ENCODE measurements around the gene ZNF10. TPM values are rescaled to one million over a fixed set of nuclear protein-coding genes. Genes with fewer than 3 reads are reported as not detected.
A peak's percentile ranks its signal among the peaks of the same experiment; 100 is the strongest.

Gene ZNF10
- total RNA-seq (2021; ENCODE audit: unreplicated experiment) (12.4 TPM), Bru-seq, nascent RNA (percentile 66 among the genes with signal in this experiment), BruChase-seq, experiment 1, labeled RNA remaining after a 2-hour chase (percentile 94 among the genes with signal in this experiment), BruChase-seq, experiment 2, labeled RNA remaining after a 6-hour chase (percentile 72 among the genes with signal in this experiment)
- 5.5 TPM for polyA plus RNA-seq (2012; ENCODE audit: insufficient read length)
- long read RNA-seq, partial matches to known transcripts: 2 of 15 reads
- long read RNA-seq, other reads (novel, unspliced or antisense): 13 of 15 reads

DNA sequence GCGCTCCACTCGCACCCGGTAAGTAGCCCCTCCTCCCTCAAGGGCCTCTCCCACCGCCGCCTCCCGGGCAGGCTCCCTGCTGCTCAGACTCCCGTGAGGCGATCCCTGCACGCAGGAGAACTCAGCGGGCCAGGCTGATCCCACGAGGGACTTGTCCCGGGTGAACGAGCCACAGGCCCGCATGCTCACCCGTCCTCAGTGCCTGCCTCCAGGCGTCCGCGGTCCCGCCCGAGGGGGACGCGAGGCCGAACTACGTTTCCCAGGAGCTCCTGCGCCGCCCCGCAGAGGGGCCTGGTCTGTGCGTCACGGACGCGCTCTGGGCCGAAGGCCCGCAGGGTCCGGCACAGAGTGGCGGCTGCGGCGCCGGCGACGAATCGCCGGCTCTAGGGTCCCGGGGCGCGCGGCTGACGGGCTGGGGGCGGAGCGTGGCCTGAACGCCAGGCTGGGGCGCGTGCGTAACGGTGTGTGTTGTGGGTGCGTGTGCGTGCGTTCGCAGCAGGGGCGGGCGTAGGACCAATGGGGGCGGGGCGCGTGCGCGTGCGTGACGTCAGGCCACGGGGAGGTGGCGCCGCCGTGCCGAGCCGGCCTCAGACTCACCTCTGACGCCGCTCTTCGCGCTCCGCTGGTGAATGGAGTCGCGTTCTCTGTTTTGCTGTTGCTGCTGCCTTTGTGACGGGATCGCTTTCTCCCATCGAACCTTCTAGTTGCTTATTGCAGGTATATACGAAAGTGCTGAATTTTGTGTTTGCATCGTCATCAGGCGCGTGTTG, at the start of gene ZNF10, which contains the start of gene ZNF891:
Gene ZNF10 (plus strand): TSS at position 590 of the 770 bp plus-strand sequence. CDS start 13,866 bp downstream, outside the sequence.
Gene ZNF891 (minus strand): TSS at position 237 of the 770 bp plus-strand sequence. CDS start 8,356 bp downstream, outside the sequence.
- H3K27me3 ChIP-seq (ENCODE audit: control insufficient read depth, insufficient read depth, low read length): no peaks in the 10 kb centered on the region
- POLR2A ChIA-PET: no interaction called here
- CTCF ChIA-PET: no interaction called here

More for the DNA sequence above, at the start of gene ZNF10, which contains the start of gene ZNF891:
- ATAC-seq: peak; percentile 98
- intact Hi-C loops (cut with micrococcal nuclease; ENCODE audit: unreplicated experiment): no loop called here
- H3K36me3 ChIP-seq (ENCODE audit: control insufficient read depth, insufficient read depth, low read length): no peaks in the 10 kb centered on the region; the same call in 1 of the 2 replicates
- DNase-seq (ENCODE audit: low read depth, low spot score): peak; percentile 72
- peak within 1 kb of the TSS; percentile 92 for H3K27ac ChIP-seq (ENCODE audit: low read length)
- in situ Hi-C loops (cut with HindIII; ENCODE audit: low pct_unique_long_range_greater_than_20kb, low sequenced_read_pairs): no loop called here
- H3K9me3 ChIP-seq (ENCODE audit: control insufficient read depth, insufficient read depth, low read depth, low read length): peaks cover 55% of the 10 kb centered on the region
- TF ChIP-seq POLR2AphosphoS5 (IDR thresholded peaks at IDR 0.05; ENCODE audit: low read depth, low read length) (peak; percentile 93), TCF7L2 (IDR thresholded peaks at IDR 0.05; ENCODE audit: low read depth, low read length) (peak; percentile 33; the same call in 1 of the 2 replicates), SIN3A (IDR thresholded peaks at IDR 0.05; ENCODE audit: borderline replicate concordance, insufficient read depth, low read depth, low read length) (peak; percentile 85; the same call in 1 of the 2 replicates), REST (IDR thresholded peaks at IDR 0.05; ENCODE audit: insufficient read depth in 1 of 2, low read depth in 2 of 2, low read length in 1 of 2) (no peak)
- TF ChIP-seq, protein P1, sequence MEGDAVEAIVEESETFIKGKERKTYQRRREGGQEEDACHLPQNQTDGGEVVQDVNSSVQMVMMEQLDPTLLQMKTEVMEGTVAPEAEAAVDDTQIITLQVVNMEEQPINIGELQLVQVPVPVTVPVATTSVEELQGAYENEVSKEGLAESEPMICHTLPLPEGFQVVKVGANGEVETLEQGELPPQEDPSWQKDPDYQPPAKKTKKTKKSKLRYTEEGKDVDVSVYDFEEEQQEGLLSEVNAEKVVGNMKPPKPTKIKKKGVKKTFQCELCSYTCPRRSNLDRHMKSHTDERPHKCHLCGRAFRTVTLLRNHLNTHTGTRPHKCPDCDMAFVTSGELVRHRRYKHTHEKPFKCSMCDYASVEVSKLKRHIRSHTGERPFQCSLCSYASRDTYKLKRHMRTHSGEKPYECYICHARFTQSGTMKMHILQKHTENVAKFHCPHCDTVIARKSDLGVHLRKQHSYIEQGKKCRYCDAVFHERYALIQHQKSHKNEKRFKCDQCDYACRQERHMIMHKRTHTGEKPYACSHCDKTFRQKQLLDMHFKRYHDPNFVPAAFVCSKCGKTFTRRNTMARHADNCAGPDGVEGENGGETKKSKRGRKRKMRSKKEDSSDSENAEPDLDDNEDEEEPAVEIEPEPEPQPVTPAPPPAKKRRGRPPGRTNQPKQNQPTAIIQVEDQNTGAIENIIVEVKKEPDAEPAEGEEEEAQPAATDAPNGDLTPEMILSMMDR (IDR thresholded peaks at IDR 0.05): no peak
- H3K4me3 ChIP-seq (ENCODE audit: low read depth in 2 of 2, low read length in 2 of 2): peak within 1 kb of the TSS; percentile 89 to 99
- peaks cover 6% of the 10 kb centered on the region; the same call in 1 of the 2 replicates for H3K4me1 ChIP-seq (ENCODE audit: control insufficient read depth, insufficient read depth, low read length)
- BruUV-seq (replicated peaks): no TSS peak
